ENCODE data around the gene POU2AF3. TPM values are rescaled to one million over a fixed set of nuclear protein-coding genes. Genes with fewer than 3 reads are reported as not detected.
A peak's percentile ranks its signal among the peaks of the same experiment; 100 is the strongest.

Gene POU2AF3
- total RNA-seq (4.3 TPM), polyA plus RNA-seq (ENCODE audit: insufficient read depth, low read depth, low replicate concordance) (4.9 TPM)
- long read RNA-seq, donor 1, partial matches to known transcripts = 0 of 1 reads
- long read RNA-seq, donor 1, other reads (novel, unspliced or antisense) = 0 of 1 reads
- long read RNA-seq, donor 2, partial matches to known transcripts = 0 of 1 reads
- long read RNA-seq, donor 2, other reads (novel, unspliced or antisense) = 0 of 1 reads
- long read RNA-seq, donor 3, partial matches to known transcripts = 0 of 2 reads
- long read RNA-seq, donor 3, other reads (novel, unspliced or antisense) = 0 of 2 reads
- long read RNA-seq, donor 4, partial matches to known transcripts = 5 of 6 reads
- long read RNA-seq, donor 4, other reads (novel, unspliced or antisense) = 0 of 6 reads
- long read RNA-seq, donor 5 = 0 reads
- long read RNA-seq, donor 6, partial matches to known transcripts = 0 of 1 reads
- long read RNA-seq, donor 6, other reads (novel, unspliced or antisense) = 0 of 1 reads
- long read RNA-seq, donor 7, partial matches to known transcripts = 3 of 8 reads
- long read RNA-seq, donor 7, other reads (novel, unspliced or antisense) = 5 of 8 reads
- long read RNA-seq, donor 8, partial matches to known transcripts = 0 of 3 reads
- long read RNA-seq, donor 8, other reads (novel, unspliced or antisense) = 0 of 3 reads
- long read RNA-seq, donor 9, partial matches to known transcripts = 0 of 1 reads
- long read RNA-seq, donor 9, other reads (novel, unspliced or antisense) = 0 of 1 reads
- long read RNA-seq, donor 10 = 0 reads

DNA sequence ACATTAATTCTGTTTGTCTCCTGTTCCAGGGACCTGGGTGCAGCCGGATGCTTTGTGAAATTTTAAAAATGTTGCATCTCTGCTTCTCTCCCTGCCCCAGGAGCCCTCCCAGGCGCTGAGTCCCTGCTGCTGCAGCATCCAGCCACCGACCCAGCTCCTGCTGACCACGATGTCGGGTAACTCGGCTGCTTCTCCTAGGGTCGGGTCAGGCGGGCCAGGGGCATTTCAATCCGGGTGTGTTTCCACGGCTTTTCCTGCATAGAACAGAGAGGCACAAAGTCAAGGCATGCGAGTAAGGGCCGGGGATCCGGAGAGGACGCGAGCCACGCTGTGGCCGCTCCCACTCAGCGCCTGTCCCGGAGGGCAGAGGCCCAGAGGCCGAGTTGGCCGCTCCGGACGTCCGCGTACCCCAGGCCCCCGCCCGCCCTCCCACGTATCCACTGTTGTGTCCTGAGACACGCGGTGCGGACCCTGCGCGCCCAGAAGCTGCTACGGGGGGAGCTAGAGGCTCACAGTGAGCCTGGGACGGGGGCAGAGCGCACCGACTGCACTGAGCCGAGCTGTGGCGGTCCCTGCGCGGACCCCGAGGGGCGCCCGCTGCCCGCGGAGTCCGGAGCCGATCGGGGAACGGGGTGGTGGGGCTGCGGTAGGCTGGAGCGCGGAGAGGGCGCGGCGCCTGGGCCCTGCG, at the start of gene POU2AF3:
TSS of gene POU2AF3 (plus strand) at position 134 of the 688 bp plus-strand sequence. CDS start at position 170, 36 bp downstream.
- H3K4me3 ChIP-seq (ENCODE audit: low read length in 3 of 3) = peak within 1 kb of the TSS; percentile 43 to 67 (median 44)
- intact Hi-C loops (cut with DNase I) = no loop called here
- H3K27ac ChIP-seq (ENCODE audit: low read depth in 2 of 2, low read length in 2 of 2) = peak within 1 kb of the TSS; percentile 91 to 92
- H3K36me3 ChIP-seq (ENCODE audit: control insufficient read depth in 2 of 3, insufficient read depth in 3 of 3, low read length in 3 of 3) = no peaks in the 10 kb centered on the region
- peaks cover 0 to 5% (median 4%) of the 10 kb centered on the region in 3 donors for H3K4me1 ChIP-seq (ENCODE audit: control insufficient read depth in 2 of 3, insufficient read depth in 2 of 3, low read depth in 1 of 3, low read length in 3 of 3)
- H3K27me3 ChIP-seq (ENCODE audit: control insufficient read depth, insufficient read depth, low read length) = no peaks in the 10 kb centered on the region
- H3K9me3 ChIP-seq (ENCODE audit: control insufficient read depth in 2 of 3, insufficient read depth in 1 of 3, low read length in 3 of 3) = no peaks in the 10 kb centered on the region
- peak within 1 kb of the TSS in 2 of 3 donors; percentile 55 to 80 for H3K9ac ChIP-seq (ENCODE audit: low read length in 3 of 3)
- TF ChIP-seq, protein P1, sequence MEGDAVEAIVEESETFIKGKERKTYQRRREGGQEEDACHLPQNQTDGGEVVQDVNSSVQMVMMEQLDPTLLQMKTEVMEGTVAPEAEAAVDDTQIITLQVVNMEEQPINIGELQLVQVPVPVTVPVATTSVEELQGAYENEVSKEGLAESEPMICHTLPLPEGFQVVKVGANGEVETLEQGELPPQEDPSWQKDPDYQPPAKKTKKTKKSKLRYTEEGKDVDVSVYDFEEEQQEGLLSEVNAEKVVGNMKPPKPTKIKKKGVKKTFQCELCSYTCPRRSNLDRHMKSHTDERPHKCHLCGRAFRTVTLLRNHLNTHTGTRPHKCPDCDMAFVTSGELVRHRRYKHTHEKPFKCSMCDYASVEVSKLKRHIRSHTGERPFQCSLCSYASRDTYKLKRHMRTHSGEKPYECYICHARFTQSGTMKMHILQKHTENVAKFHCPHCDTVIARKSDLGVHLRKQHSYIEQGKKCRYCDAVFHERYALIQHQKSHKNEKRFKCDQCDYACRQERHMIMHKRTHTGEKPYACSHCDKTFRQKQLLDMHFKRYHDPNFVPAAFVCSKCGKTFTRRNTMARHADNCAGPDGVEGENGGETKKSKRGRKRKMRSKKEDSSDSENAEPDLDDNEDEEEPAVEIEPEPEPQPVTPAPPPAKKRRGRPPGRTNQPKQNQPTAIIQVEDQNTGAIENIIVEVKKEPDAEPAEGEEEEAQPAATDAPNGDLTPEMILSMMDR (IDR thresholded peaks at IDR 0.05; ENCODE audit: borderline replicate concordance, extremely low read depth, insufficient read depth) = no peak
- peak in 3 of 5 donors; percentile 22 to 74 (median 70) for DNase-seq
- FAIRE-seq = no peak

- Histone ChIP-seq H3K27me3 (ENCODE audit: control insufficient read depth, insufficient read depth, low read length) (no peaks in the 10 kb centered on the region), H3K4me3 (ENCODE audit: low read length in 3 of 3) (no peak overlapping the region), H3K9me3 (ENCODE audit: control insufficient read depth in 2 of 3, insufficient read depth in 1 of 3, low read length in 3 of 3) (no peaks in the 10 kb centered on the region), H3K36me3 (ENCODE audit: control insufficient read depth in 2 of 3, insufficient read depth in 3 of 3, low read length in 3 of 3) (no peaks in the 10 kb centered on the region), H3K27ac (ENCODE audit: low read depth in 2 of 2, low read length in 2 of 2) (no peak overlapping the region), H3K4me1 (ENCODE audit: control insufficient read depth in 2 of 3, insufficient read depth in 2 of 3, low read depth in 1 of 3, low read length in 3 of 3) (no peaks in the 10 kb centered on the region), H3K9ac (ENCODE audit: low read length in 3 of 3) (no peak overlapping the region)
- FAIRE-seq (no peak), DNase-seq (no peak)
- TF ChIP-seq, protein P1 (IDR thresholded peaks at IDR 0.05; ENCODE audit: borderline replicate concordance, extremely low read depth, insufficient read depth) = no peak
- intact Hi-C loops (cut with DNase I) = no loop called here
Measured at GRCh38 chr11:111250936-111251335, 47.4 kb upstream of the POU2AF3 start.

DNA sequence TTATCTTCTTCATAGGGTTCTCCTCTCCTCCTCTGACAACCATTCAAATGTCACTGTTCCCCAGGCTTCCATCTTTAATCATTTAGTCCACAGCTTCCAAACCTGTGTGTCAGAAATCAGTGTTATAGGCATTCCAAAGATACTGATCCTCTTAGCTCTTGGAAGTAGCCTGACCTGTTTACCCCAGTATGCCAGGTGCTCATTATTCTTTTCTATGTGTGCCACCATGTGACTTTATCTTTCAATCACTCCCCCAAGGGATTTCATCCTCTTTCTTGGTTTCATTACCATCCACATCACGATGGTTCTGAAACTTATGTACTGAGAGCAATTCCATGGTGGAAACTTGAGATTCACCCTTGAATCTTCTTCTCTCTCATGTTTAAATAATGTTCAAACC, 45.2 kb upstream of the POU2AF3 start:
- intact Hi-C loops (cut with DNase I) = no loop called here
- FAIRE-seq = no peak
- H3K9me3 ChIP-seq (ENCODE audit: control insufficient read depth in 2 of 3, insufficient read depth in 1 of 3, low read length in 3 of 3) = no peaks in the 10 kb centered on the region
- H3K4me3 ChIP-seq (ENCODE audit: low read length in 3 of 3) = no peak overlapping the region
- H3K36me3 ChIP-seq (ENCODE audit: control insufficient read depth in 2 of 3, insufficient read depth in 3 of 3, low read length in 3 of 3) = no peaks in the 10 kb centered on the region
- no peak for DNase-seq
- no peak overlapping the region for H3K9ac ChIP-seq (ENCODE audit: low read length in 3 of 3)
- H3K27ac ChIP-seq (ENCODE audit: low read depth in 2 of 2, low read length in 2 of 2) = no peak overlapping the region
- H3K27me3 ChIP-seq (ENCODE audit: control insufficient read depth, insufficient read depth, low read length) = no peaks in the 10 kb centered on the region
- TF ChIP-seq, protein P1 (IDR thresholded peaks at IDR 0.05; ENCODE audit: borderline replicate concordance, extremely low read depth, insufficient read depth) = no peak
- no peaks in the 10 kb centered on the region for H3K4me1 ChIP-seq (ENCODE audit: control insufficient read depth in 2 of 3, insufficient read depth in 2 of 3, low read depth in 1 of 3, low read length in 3 of 3)
